Endodermal cell (in vitro differentiated cells): Measurements from ENCODE around the gene OAT. TPM values are rescaled to one million over a fixed set of nuclear protein-coding genes. Genes with fewer than 3 reads are reported as not detected.

ENCODE experiments used
- DNase-seq: peaks from one replicate; pipeline ENCODE4 v3.0.0-alpha.2; 2017
- H3K27ac ChIP-seq: 2 replicates; pipeline ENCODE4 v1.5.1; 2013; ENCODE audit warnings: mild to moderate bottlenecking, low read depth, low read length, moderate library complexity
- H3K27me3 ChIP-seq: 2 replicates; pipeline ENCODE4 v1.6.1; 2013; ENCODE audit warnings: mild to moderate bottlenecking, low read length, moderate library complexity; ENCODE audit not compliant: insufficient read depth, control insufficient read depth, poor library complexity, severe bottlenecking
- H3K36me3 ChIP-seq: 2 replicates; pipeline ENCODE4 v1.7.0; 2013; ENCODE audit warnings: mild to moderate bottlenecking, low read length, moderate library complexity; ENCODE audit not compliant: control insufficient read depth, insufficient read depth
- H3K4me1 ChIP-seq: one replicate; pipeline ENCODE4 v1.7.0; 2013; ENCODE audit warnings: low read length; ENCODE audit not compliant: control insufficient read depth, insufficient read depth
- H3K4me3 ChIP-seq: 2 replicates; pipeline ENCODE4 v1.5.1; 2013; ENCODE audit warnings: mild to moderate bottlenecking, low read length, moderate library complexity
- H3K9ac ChIP-seq: 2 replicates; pipeline ENCODE4 v1.6.1; 2013; ENCODE audit warnings: mild to moderate bottlenecking, low read length, moderate library complexity; ENCODE audit not compliant: poor library complexity, severe bottlenecking; ENCODE audit errors: extremely low read depth
- H3K9me3 ChIP-seq: 2 replicates; pipeline ENCODE4 v1.6.1; 2013; ENCODE audit warnings: mild to moderate bottlenecking, low read length, moderate library complexity; ENCODE audit not compliant: control insufficient read depth
- H3K27ac Mint-ChIP-seq: 2 replicates; pipeline ENCODE4 v1.8.0; 2020; ENCODE audit warnings: mixed read lengths
- H3K27me3 Mint-ChIP-seq: 2 replicates; pipeline ENCODE4 v1.8.0; 2021; ENCODE audit warnings: mild to moderate bottlenecking, mixed read lengths; ENCODE audit not compliant: insufficient read depth
- H3K36me3 Mint-ChIP-seq: 2 replicates; pipeline ENCODE4 v1.8.0; 2020; ENCODE audit warnings: low read depth, mixed read lengths
- H3K4me1 Mint-ChIP-seq: 2 replicates; pipeline ENCODE4 v1.8.0; 2020; ENCODE audit warnings: mixed read lengths
- H3K4me3 Mint-ChIP-seq: 2 replicates; pipeline ENCODE4 v1.8.0; 2020; ENCODE audit warnings: mild to moderate bottlenecking, moderate library complexity, mixed read lengths
- H3K9me3 Mint-ChIP-seq: 2 replicates; pipeline ENCODE4 v1.8.0; 2020; ENCODE audit warnings: mild to moderate bottlenecking, mixed read lengths
- WGBS, 2 experiments: methylation state at CpG; one replicate each; pipeline versions ENCODE4 v1.1.5 to v1.1.7; 2013; ENCODE audit warnings: missing lambda C conversion rate in 2 of 2, mixed read lengths in 1 of 2; ENCODE audit not compliant: insufficient coverage in 1 of 2, insufficient read length in 1 of 2; 5-methylcytosine and 5-hydroxymethylcytosine counted together
- total RNA-seq, 2 donors: library from RNA; stranded (reverse); fragmentation: NEBNext Ultra II Directional in 1 of 2; extraction: Animal tissue kit (Norgen Biotek cat#: 25700) in 1 of 2; gene quantifications; 2 replicates in 1 of 2; 3 replicates in 1 of 2; pipeline ENCODE4 v1.2.1, GENCODE V29; 2021
- TF ChIP-seq, protein P1 (sequence below): fragments of 200-600 bp; sonication (generic); conservative IDR thresholded peaks from 2 replicates; pipeline ENCODE4 v1.5.0; 2021; ENCODE audit warnings: antibody characterized with exemption, mild to moderate bottlenecking

The OAT gene
- total RNA-seq, 2 donors from 2014 or later, result 58.6 to 71.6 TPM

DNA sequence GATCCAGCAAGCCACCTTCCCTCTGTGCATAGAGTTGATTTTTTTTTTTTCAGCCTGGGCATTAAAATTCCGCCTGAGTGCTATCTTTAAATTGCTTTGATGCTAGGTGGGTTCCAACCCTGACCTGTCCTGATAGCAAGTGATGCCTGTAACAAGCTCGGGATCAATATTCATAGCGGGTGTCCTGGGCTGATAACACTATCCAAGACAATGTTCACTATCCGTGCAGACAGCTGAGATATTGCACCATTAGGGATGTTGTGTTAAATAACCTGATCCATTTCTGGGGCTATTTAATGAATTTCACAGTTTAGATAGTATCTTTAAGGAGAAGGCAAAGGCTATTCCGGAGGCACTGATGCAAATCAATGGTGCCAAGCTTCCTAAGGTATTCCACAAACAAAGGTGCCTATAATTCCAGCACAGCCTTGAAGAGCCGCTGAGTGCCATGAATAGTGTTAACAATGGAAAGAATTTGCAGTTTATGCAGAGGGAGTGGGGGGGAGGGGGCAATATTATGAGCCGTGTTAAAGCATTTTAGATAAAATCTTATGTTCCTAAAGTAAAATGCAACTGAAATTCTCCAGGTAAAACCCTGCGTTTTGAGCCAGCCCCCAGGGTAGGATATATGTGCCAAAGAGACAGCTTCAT, 35.4 kb upstream of the OAT start:
- Mint-ChIP-seq H3K4me3 (no peak overlapping the region), H3K36me3 (no peaks in the 10 kb centered on the region), H3K4me1 (peaks cover 55% of the 10 kb centered on the region), H3K27me3 (peaks cover 78% of the 10 kb centered on the region), H3K9me3 (no peaks in the 10 kb centered on the region), H3K27ac (no peak overlapping the region)
- H3K4me1 ChIP-seq, result peaks cover 14% of the 10 kb centered on the region
- H3K27me3 ChIP-seq, result peaks cover 21% of the 10 kb centered on the region
- WGBS, 2 experiments, result 22% methylated on average over 7 to 8 of the region's 8 CpGs
- peak; percentile 70 for DNase-seq
- H3K9me3 ChIP-seq, result no peaks in the 10 kb centered on the region
- no peaks in the 10 kb centered on the region for H3K36me3 ChIP-seq
- no peak overlapping the region for H3K9ac ChIP-seq
- no peak overlapping the region for H3K27ac ChIP-seq
- TF ChIP-seq, protein P1, sequence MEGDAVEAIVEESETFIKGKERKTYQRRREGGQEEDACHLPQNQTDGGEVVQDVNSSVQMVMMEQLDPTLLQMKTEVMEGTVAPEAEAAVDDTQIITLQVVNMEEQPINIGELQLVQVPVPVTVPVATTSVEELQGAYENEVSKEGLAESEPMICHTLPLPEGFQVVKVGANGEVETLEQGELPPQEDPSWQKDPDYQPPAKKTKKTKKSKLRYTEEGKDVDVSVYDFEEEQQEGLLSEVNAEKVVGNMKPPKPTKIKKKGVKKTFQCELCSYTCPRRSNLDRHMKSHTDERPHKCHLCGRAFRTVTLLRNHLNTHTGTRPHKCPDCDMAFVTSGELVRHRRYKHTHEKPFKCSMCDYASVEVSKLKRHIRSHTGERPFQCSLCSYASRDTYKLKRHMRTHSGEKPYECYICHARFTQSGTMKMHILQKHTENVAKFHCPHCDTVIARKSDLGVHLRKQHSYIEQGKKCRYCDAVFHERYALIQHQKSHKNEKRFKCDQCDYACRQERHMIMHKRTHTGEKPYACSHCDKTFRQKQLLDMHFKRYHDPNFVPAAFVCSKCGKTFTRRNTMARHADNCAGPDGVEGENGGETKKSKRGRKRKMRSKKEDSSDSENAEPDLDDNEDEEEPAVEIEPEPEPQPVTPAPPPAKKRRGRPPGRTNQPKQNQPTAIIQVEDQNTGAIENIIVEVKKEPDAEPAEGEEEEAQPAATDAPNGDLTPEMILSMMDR, result no peak
- H3K4me3 ChIP-seq, result no peak overlapping the region

DNA sequence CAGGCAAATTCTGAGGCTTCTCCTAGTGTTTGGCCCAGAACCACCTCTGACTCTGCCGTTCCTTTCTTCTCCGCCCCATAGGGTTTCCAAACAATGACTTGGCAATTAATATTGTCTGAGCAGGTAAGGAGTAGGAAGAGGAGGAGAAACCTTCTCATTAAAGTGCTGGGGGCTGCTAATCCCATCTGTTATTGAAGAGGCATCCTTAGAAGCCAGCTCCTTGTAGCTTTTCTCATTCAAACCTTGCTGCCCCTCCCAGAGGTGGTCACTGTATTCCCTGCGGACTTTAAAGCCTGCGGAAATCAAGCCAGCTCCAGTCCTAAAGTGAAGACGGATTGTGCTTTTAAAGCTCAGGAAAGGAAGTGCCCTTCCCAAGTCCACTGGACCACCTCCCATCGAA, 32.6 kb upstream of the OAT start:
- Histone ChIP-seq H3K9me3 (no peaks in the 10 kb centered on the region), H3K9ac (no peak overlapping the region), H3K27me3 (peaks cover 49% of the 10 kb centered on the region), H3K36me3 (no peaks in the 10 kb centered on the region), H3K27ac (no peak overlapping the region), H3K4me1 (peaks cover 14% of the 10 kb centered on the region), H3K4me3 (peak overlapping the region; percentile 21)
- TF ChIP-seq, protein P1, result no peak
- H3K4me3 Mint-ChIP-seq, result peak overlapping the region; percentile 61
- peaks cover 59% of the 10 kb centered on the region for H3K4me1 Mint-ChIP-seq
- no peaks in the 10 kb centered on the region for H3K9me3 Mint-ChIP-seq
- peak overlapping the region; percentile 77 for H3K27ac Mint-ChIP-seq
- H3K36me3 Mint-ChIP-seq, result no peaks in the 10 kb centered on the region
- DNase-seq, result peak; percentile 76
- H3K27me3 Mint-ChIP-seq, result peaks cover 88% of the 10 kb centered on the region
- WGBS, 2 experiments, result 18 to 20% methylated on average over 2 to 6 of the region's 6 CpGs

DNA sequence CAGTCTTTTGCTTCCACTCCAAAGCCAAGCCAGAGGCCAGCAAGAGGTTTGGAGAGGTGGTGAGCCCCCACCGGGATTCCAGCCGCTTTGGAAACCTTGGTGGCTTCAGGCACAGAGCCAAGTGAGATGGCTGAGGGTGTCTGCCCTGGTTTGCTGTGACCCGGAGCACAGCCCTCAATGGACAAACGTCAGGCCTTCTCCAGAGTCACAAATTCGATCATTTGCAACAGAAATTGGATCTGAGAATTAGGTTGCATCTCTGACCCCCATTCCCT, 32.0 kb upstream of the OAT start:
- DNase-seq, result peak; percentile 68
- no peaks in the 10 kb centered on the region for H3K9me3 Mint-ChIP-seq
- H3K4me1 Mint-ChIP-seq, result peaks cover 55% of the 10 kb centered on the region
- 27 to 28% methylated on average over 5 of the region's 5 CpGs for WGBS, 2 experiments
- peak overlapping the region; percentile 77 for H3K27ac Mint-ChIP-seq
- Histone ChIP-seq H3K9me3 (no peaks in the 10 kb centered on the region), H3K27me3 (peaks cover 54% of the 10 kb centered on the region), H3K9ac (no peak overlapping the region), H3K27ac (no peak overlapping the region), H3K4me1 (peaks cover 14% of the 10 kb centered on the region), H3K36me3 (no peaks in the 10 kb centered on the region), H3K4me3 (peak overlapping the region; percentile 21)
- H3K4me3 Mint-ChIP-seq, result peak overlapping the region; percentile 61
- TF ChIP-seq, protein P1, result no peak
- peaks cover 88% of the 10 kb centered on the region for H3K27me3 Mint-ChIP-seq
- H3K36me3 Mint-ChIP-seq, result no peaks in the 10 kb centered on the region
